OCI-LY1 (cell line): ENCODE measurements around the gene ZNF800.

Experiments
- EZH2 ChIP-seq: fragments of 200-600 bp; sonication (generic), shearing (Covaris generic); IDR thresholded peaks from 2 replicates; pipeline ENCODE4 v1.8.0; 2017; ENCODE audit warnings: borderline replicate concordance, mixed run types, mild to moderate bottlenecking, antibody characterized with exemption, low read length, moderate library complexity, mixed read lengths
- TF ChIP-seq, protein P1 (sequence below): fragments of 200-600 bp; sonication (generic), shearing (Covaris generic); IDR thresholded peaks from 2 replicates; pipeline ENCODE4 v1.5.1; 2017; ENCODE audit warnings: mild to moderate bottlenecking, antibody characterized with exemption, low read length, moderate library complexity, mixed read lengths

DNA sequence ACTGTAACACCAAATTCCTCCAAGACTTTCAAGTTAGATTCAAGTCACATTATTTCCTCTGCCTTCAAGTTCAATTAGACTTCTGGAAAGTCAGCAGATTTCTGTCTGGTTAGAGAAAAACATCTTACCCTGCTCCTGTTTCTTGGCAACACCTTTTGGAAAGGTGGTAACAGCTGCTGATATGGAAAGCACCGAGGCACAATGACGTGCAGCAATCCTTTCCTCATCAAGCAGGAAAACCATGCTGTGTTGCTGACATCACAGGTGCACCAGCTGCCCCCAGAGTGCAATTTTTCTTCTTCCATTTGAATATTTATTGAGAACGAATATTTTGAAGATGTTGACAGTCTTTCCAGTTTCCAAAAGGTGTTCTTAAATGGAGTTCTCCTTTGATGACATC lies 41.9 kb downstream of the ZNF800 start:
- TF ChIP-seq, protein P1, sequence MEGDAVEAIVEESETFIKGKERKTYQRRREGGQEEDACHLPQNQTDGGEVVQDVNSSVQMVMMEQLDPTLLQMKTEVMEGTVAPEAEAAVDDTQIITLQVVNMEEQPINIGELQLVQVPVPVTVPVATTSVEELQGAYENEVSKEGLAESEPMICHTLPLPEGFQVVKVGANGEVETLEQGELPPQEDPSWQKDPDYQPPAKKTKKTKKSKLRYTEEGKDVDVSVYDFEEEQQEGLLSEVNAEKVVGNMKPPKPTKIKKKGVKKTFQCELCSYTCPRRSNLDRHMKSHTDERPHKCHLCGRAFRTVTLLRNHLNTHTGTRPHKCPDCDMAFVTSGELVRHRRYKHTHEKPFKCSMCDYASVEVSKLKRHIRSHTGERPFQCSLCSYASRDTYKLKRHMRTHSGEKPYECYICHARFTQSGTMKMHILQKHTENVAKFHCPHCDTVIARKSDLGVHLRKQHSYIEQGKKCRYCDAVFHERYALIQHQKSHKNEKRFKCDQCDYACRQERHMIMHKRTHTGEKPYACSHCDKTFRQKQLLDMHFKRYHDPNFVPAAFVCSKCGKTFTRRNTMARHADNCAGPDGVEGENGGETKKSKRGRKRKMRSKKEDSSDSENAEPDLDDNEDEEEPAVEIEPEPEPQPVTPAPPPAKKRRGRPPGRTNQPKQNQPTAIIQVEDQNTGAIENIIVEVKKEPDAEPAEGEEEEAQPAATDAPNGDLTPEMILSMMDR = no peak
- TF ChIP-seq EZH2 = no peak
